Naive thymus-derived CD8-positive, alpha-beta T cell (primary cell): ENCODE data around the gene ZNF768. TPM values are rescaled to one million over a fixed set of nuclear protein-coding genes. Genes with fewer than 3 reads are reported as not detected.
"Not testable (repeated sequence)": the region's sequence is repeated elsewhere in the genome, so short reads cannot be mapped to it uniquely, and the experiment has no call there.

ENCODE experiments used
- ATAC-seq, 2 donors: fragments of 150-1000 bp; cut with Tn5 transposase in 1 of 2; sonication (Bioruptor Pico), chemical (Tn5 transposase) in 1 of 2; 1 replicate in 1 of 2; 2 replicates in 1 of 2; pipeline ENCODE4 v1.10.0; 2021; ENCODE audit warnings: mild to moderate bottlenecking in 2 of 2, moderate library complexity in 2 of 2
- POLR2A ChIA-PET: fragments of 350-600 bp; sonication (Branson Sonifier 250); formaldehyde crosslinking; loops from one replicate; lab custom pipeline; 2021; ENCODE audit warnings: antibody characterized with exemption; lab: Charles Lee
- DNase-seq, 10 donors: peaks; one replicate each; pipeline versions ENCODE4 v3.0.0 to v3.0.0-alpha.2; 2020 to 2022
- H3K27ac Mint-ChIP-seq, 10 donors: one replicate each; pipeline ENCODE4 v1.8.0; 2020 to 2022; ENCODE audit warnings: mild to moderate bottlenecking in 10 of 10, mixed read lengths in 10 of 10, moderate library complexity in 4 of 10, inconsistent platforms in 1 of 10
- H3K27me3 Mint-ChIP-seq, 5 donors: one replicate each; pipeline ENCODE4 v1.8.0; 2021 to 2022; ENCODE audit warnings: mixed read lengths in 5 of 5
- H3K36me3 Mint-ChIP-seq, 3 donors: one replicate each; pipeline ENCODE4 v1.8.0; 2020 to 2022; ENCODE audit warnings: mixed read lengths in 3 of 3, mild to moderate bottlenecking in 2 of 3, inconsistent platforms in 1 of 3
- H3K4me1 Mint-ChIP-seq, 4 donors: one replicate each; pipeline ENCODE4 v1.8.0; 2021 to 2022; ENCODE audit warnings: mixed read lengths in 4 of 4
- H3K4me3 Mint-ChIP-seq, 10 donors: one replicate each; pipeline ENCODE4 v1.8.0; 2020 to 2022; ENCODE audit warnings: mild to moderate bottlenecking in 10 of 10, mixed read lengths in 10 of 10, moderate library complexity in 6 of 10, inconsistent platforms in 1 of 10
- H3K9me3 Mint-ChIP-seq, 9 donors: one replicate each; pipeline ENCODE4 v1.8.0; 2020 to 2022; ENCODE audit warnings: mixed read lengths in 9 of 9, mild to moderate bottlenecking in 3 of 9, inconsistent platforms in 1 of 9, moderate library complexity in 1 of 9
- polyA plus RNA-seq, 3 donors: library from polyadenylated mRNA; unstranded; fragments of 300-500 nt; fragmentation: Illumina TruSeq; gene quantifications; one replicate each; pipeline ENCODE4 v1.2.3, GENCODE V29; 2021
- total RNA-seq, 8 experiments: library from RNA in 2 of 8; stranded (reverse) in 2 of 8; gene quantifications; one replicate each; pipeline ENCODE4 v1.2.3 and lab custom pipeline; 2021 to 2026

The ZNF768 gene
- total and polyA plus RNA-seq, 5 experiments from 2014 or later = 1.1 to 8.5 (median 2.1) TPM

- POLR2A ChIA-PET = interaction anchor here (1.0 to 3.5 kb wide), 8 partner anchors 15 to 99 kb away, joined by 3 to 18 read pairs (median 5); partner anchors contain the start of genes DCTPP1, ZNF688 and ZNF764
- ATAC-seq (no peak), DNase-seq (no peak)
- peaks cover 11 to 46% (median 30%) of the 10 kb centered on the region in 4 donors for H3K4me1 Mint-ChIP-seq
- peaks cover 0 to 9% (median 0%) of the 10 kb centered on the region in 3 donors for H3K36me3 Mint-ChIP-seq
- peak overlapping the region in 7 of 10 donors; percentile 22 to 76 (median 44) for H3K4me3 Mint-ChIP-seq
- no peaks in the 10 kb centered on the region for H3K9me3 Mint-ChIP-seq
- no peaks in the 10 kb centered on the region for H3K27me3 Mint-ChIP-seq
- peak overlapping the region in 9 of 10 donors; percentile 46 to 94 (median 74) for H3K27ac Mint-ChIP-seq
Observed at GRCh38 chr16:30528799-30529457, 2.6 kb upstream of the ZNF768 start.

- H3K9me3 Mint-ChIP-seq = no peaks in the 10 kb centered on the region
- H3K27ac Mint-ChIP-seq = peak overlapping the region; percentile 90 to 96 (median 94)
- H3K27me3 Mint-ChIP-seq = no peaks in the 10 kb centered on the region
- H3K4me1 Mint-ChIP-seq = peaks cover 7 to 37% (median 23%) of the 10 kb centered on the region in 4 donors
- H3K36me3 Mint-ChIP-seq = peaks cover 0 to 11% (median 0%) of the 10 kb centered on the region in 3 donors
- peak overlapping the region; percentile 82 to 95 (median 90) for H3K4me3 Mint-ChIP-seq
- ATAC-seq (peak; percentile 10 to 21), DNase-seq (peak in 1 of 10 donors; percentile 22)
- POLR2A ChIA-PET = interaction anchor here (0.6 to 3.5 kb wide), 13 partner anchors 8 to 131 kb away, joined by 3 to 18 read pairs (median 4); partner anchors contain the start of genes DCTPP1, FBRS, ZNF688 and ZNF747
Observed at GRCh38 chr16:30527635-30528178, 1.3 kb upstream of the ZNF768 start.

- Mint-ChIP-seq H3K27me3 (no peaks in the 10 kb centered on the region), H3K4me1 (peaks cover 10 to 40% (median 23%) of the 10 kb centered on the region in 4 donors), H3K36me3 (peaks cover 0 to 14% (median 0%) of the 10 kb centered on the region in 3 donors), H3K9me3 (no peaks in the 10 kb centered on the region), H3K27ac (peak overlapping the region; percentile 90 to 96 (median 94)), H3K4me3 (peak overlapping the region; percentile 82 to 95 (median 90))
- DNase-seq (peak; percentile 64 to 92 (median 72)), ATAC-seq (peak; percentile 71 to 82)
- POLR2A ChIA-PET = interaction anchor here (0.6 to 3.5 kb wide), 9 partner anchors 8 to 123 kb away, joined by 3 to 18 read pairs (median 3); partner anchors contain the start of genes DCTPP1, ZNF688, ZNF747 and ZNF764
Observed at GRCh38 chr16:30526823-30527634, 663 bp upstream of the ZNF768 start.

GRCh38 chr16:30525844-30526136, 576 bp downstream of the ZNF768 start:
- peak overlapping the region; percentile 70 to 92 (median 86) for H3K4me3 Mint-ChIP-seq
- no peak for ATAC-seq
- H3K4me1 Mint-ChIP-seq = peaks cover 10 to 36% (median 23%) of the 10 kb centered on the region in 4 donors
- H3K36me3 Mint-ChIP-seq = peaks cover 0 to 17% (median 0%) of the 10 kb centered on the region in 3 donors
- POLR2A ChIA-PET = interaction anchor here (0.7 to 2.1 kb wide), 5 partner anchors 9 to 96 kb away, joined by 3 to 15 read pairs (median 5); partner anchors contain the start of genes DCTPP1 and ZNF747
- H3K27me3 Mint-ChIP-seq = no peaks in the 10 kb centered on the region
- H3K27ac Mint-ChIP-seq = peak overlapping the region in 8 of 10 donors; percentile 37 to 93 (median 84)
- no peaks in the 10 kb centered on the region for H3K9me3 Mint-ChIP-seq
- no peak for DNase-seq

- POLR2A ChIA-PET = interaction anchor here (0.7 to 2.1 kb wide), 8 partner anchors 10 to 95 kb away, joined by 3 to 15 read pairs (median 5); partner anchors contain the start of genes DCTPP1, ZNF747 and ZNF764
- peak overlapping the region in 3 of 10 donors; percentile 9 to 87 (median 36) for H3K27ac Mint-ChIP-seq
Observed at GRCh38 chr16:30524575-30525568, 1.5 kb downstream of the ZNF768 start.

GRCh38 chr16:30523768-30524574, 2.4 kb downstream of the ZNF768 start:
- Mint-ChIP-seq H3K4me3 (peak overlapping the region in 4 of 10 donors; percentile 33 to 58 (median 44)), H3K9me3 (no peaks in the 10 kb centered on the region), H3K36me3 (peaks cover 0 to 35% (median 3%) of the 10 kb centered on the region in 3 donors), H3K4me1 (peaks cover 15 to 35% (median 27%) of the 10 kb centered on the region in 4 donors), H3K27me3 (no peaks in the 10 kb centered on the region), H3K27ac (peak overlapping the region in 4 of 10 donors; percentile 24 to 65 (median 46))
- POLR2A ChIA-PET = interaction anchor here (0.5 to 2.1 kb wide), 6 partner anchors 11 to 78 kb away, joined by 3 to 15 read pairs (median 4); partner anchors contain the start of genes ZNF747 and ZNF764
- DNase-seq = no peak
- ATAC-seq = no peak

More at GRCh38 chr16:30524575-30525568, 1.5 kb downstream of the ZNF768 start:
- ATAC-seq = no peak
- Mint-ChIP-seq H3K27me3 (no peaks in the 10 kb centered on the region), H3K9me3 (no peaks in the 10 kb centered on the region), H3K4me1 (peaks cover 10 to 32% (median 22%) of the 10 kb centered on the region in 4 donors), H3K4me3 (peak overlapping the region in 8 of 10 donors; percentile 19 to 92 (median 42)), H3K36me3 (peaks cover 0 to 26% (median 0%) of the 10 kb centered on the region in 3 donors)
- no peak for DNase-seq

GRCh38 chr16:30522702-30523463, 3.5 kb downstream of the ZNF768 start:
- DNase-seq, H3K9me3 Mint-ChIP-seq, H3K4me3 Mint-ChIP-seq, ATAC-seq, H3K27me3 Mint-ChIP-seq: not testable (repeated sequence)
- POLR2A ChIA-PET = interaction anchor here (0.5 to 1.6 kb wide), 4 partner anchors 11 to 91 kb away, joined by 3 to 6 read pairs (median 4); partner anchors contain the start of gene ZNF747
- Mint-ChIP-seq H3K4me1 (peaks cover 19 to 36% (median 29%) of the 10 kb centered on the region in 4 donors), H3K36me3 (peaks cover 0 to 46% (median 10%) of the 10 kb centered on the region in 3 donors), H3K27ac (peak overlapping the region in 5 of 10 donors; percentile 9 to 74 (median 33))

- POLR2A ChIA-PET = interaction anchor here (0.8 to 1.6 kb wide), 3 partner anchors 12 to 65 kb away, joined by 3 to 6 read pairs (median 4); partner anchors contain the start of gene ZNF747
Observed at GRCh38 chr16:30521873-30522641, 4.3 kb downstream of the ZNF768 start.

GRCh38 chr16:30521476-30521872, 4.9 kb downstream of the ZNF768 start:
- Mint-ChIP-seq H3K4me3 (no peak overlapping the region), H3K4me1 (peaks cover 17 to 38% (median 25%) of the 10 kb centered on the region in 4 donors), H3K9me3 (no peaks in the 10 kb centered on the region), H3K36me3 (peaks cover 0 to 60% (median 16%) of the 10 kb centered on the region in 3 donors), H3K27ac (peak overlapping the region in 5 of 10 donors; percentile 17 to 87 (median 49)), H3K27me3 (no peaks in the 10 kb centered on the region)
- DNase-seq (peak in 1 of 10 donors; percentile 21), ATAC-seq (no peak)
- POLR2A ChIA-PET = interaction anchor here (1.6 kb wide), 1 partner anchor 12 kb away, joined by 6 read pairs; no protein-coding TSS in a partner anchor

More at GRCh38 chr16:30521873-30522641, 4.3 kb downstream of the ZNF768 start:
- no peak overlapping the region for H3K4me3 Mint-ChIP-seq
- H3K9me3 Mint-ChIP-seq = no peaks in the 10 kb centered on the region
- H3K27ac Mint-ChIP-seq = peak overlapping the region in 9 of 10 donors; percentile 15 to 87 (median 47)
- H3K36me3 Mint-ChIP-seq = peaks cover 0 to 54% (median 14%) of the 10 kb centered on the region in 3 donors
- ATAC-seq (no peak), DNase-seq (peak in 1 of 10 donors; percentile 56)
- no peaks in the 10 kb centered on the region for H3K27me3 Mint-ChIP-seq
- peaks cover 15 to 36% (median 23%) of the 10 kb centered on the region in 4 donors for H3K4me1 Mint-ChIP-seq
